Activated CD4-positive, alpha-beta T cell treated with anti-CD3 and anti-CD28 coated beads, Interleukin-2, amount 10 ng/mL, durations not matched to agents 24 days and 14 days (primary cell): ENCODE results near the gene PDPN. TPM values are rescaled to one million over a fixed set of nuclear protein-coding genes. Genes with fewer than 3 reads are reported as not detected.
"Not testable (repeated sequence)": the region's sequence is repeated elsewhere in the genome, so short reads cannot be mapped to it uniquely, and the experiment has no call there.

Source experiments
- DNase-seq: peaks from one replicate; pipeline ENCODE4 v3.0.0; 2022
- H3K27ac Mint-ChIP-seq: one replicate; pipeline ENCODE4 v1.8.0; 2022; ENCODE audit warnings: mild to moderate bottlenecking, mixed read lengths
- H3K27me3 Mint-ChIP-seq: one replicate; pipeline ENCODE4 v1.8.0; 2022; ENCODE audit warnings: mixed read lengths
- H3K36me3 Mint-ChIP-seq: one replicate; pipeline ENCODE4 v1.8.0; 2022; ENCODE audit warnings: low read depth, mild to moderate bottlenecking, mixed read lengths
- H3K4me1 Mint-ChIP-seq: one replicate; pipeline ENCODE4 v1.8.0; 2021; ENCODE audit warnings: mixed read lengths
- H3K4me3 Mint-ChIP-seq: one replicate; pipeline ENCODE4 v1.8.0; 2022; ENCODE audit warnings: mild to moderate bottlenecking, moderate library complexity, mixed read lengths
- H3K9me3 Mint-ChIP-seq: one replicate; pipeline ENCODE4 v1.8.0; 2021; ENCODE audit warnings: mixed read lengths
- intact Hi-C: fragments of 100-400 bp; cut with micrococcal nuclease; formaldehyde crosslinking; loops from one replicate; pipeline ENCODE4 v1.15.1; 2023
- total RNA-seq: library from RNA; stranded (reverse); gene quantifications from 2 replicates; pipeline ENCODE4 v1.2.3, GENCODE V29; 2022

PDPN gene
- total RNA-seq, 1 donor from 2014 or later = not detected

DNA sequence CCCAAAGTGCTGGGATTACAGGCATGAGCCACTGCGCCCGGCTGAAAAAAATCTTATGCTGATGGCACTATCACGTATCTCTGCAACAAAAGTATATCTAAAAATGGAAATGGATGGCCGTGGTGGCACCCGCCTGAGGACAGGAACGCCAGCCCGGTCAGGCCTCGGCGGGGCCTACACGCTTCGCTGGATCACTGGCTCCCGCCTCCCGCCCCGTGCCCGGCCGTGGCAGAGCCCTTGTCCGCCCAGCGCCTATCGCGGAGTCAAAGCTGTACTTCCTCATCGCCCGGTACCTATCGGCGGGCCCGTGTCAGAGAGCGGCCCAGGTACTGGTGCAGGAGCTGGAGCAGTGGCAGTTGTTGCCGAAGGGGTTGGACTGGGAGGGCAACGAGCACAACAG is 28.8 kb upstream of the PDPN start:
- Mint-ChIP-seq H3K4me3 (no peak overlapping the region), H3K27ac (no peak overlapping the region), H3K36me3 (no peaks in the 10 kb centered on the region), H3K9me3 (no peaks in the 10 kb centered on the region), H3K4me1 (no peaks in the 10 kb centered on the region), H3K27me3 (no peaks in the 10 kb centered on the region)
- intact Hi-C loops = no loop called here
- no peak for DNase-seq

DNA sequence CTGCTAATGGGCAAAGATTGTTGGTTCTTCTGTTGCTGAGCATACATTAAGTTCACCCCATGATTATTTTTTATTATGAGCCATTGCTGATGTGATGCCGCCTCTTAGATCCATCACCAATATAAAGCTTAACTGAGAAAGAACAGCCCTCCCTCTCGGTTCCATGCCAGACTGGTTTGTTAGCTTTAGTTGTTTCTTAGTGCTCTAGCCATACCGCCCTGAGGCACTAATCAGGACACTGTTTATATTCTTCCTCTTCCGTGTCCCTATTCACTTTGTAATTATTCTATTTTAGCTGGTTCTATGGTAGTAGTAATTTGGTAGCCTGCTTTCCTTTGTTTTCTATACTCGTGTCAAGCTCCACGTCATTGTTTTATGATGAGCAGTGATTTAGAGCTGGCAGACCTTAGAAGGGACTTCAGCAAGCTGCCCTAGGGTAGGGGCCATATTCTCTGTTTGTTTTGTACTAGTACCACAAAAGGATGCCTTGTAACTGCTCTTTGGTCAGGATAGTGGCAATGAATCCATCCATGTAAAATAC is 27.3 kb upstream of the PDPN start:
- H3K9me3 Mint-ChIP-seq = no peaks in the 10 kb centered on the region
- H3K4me1 Mint-ChIP-seq = no peaks in the 10 kb centered on the region
- H3K27me3 Mint-ChIP-seq = no peaks in the 10 kb centered on the region
- no peak overlapping the region for H3K27ac Mint-ChIP-seq
- H3K36me3 Mint-ChIP-seq = no peaks in the 10 kb centered on the region
- DNase-seq = no peak
- intact Hi-C loops = no loop called here
- H3K4me3 Mint-ChIP-seq = no peak overlapping the region

DNA sequence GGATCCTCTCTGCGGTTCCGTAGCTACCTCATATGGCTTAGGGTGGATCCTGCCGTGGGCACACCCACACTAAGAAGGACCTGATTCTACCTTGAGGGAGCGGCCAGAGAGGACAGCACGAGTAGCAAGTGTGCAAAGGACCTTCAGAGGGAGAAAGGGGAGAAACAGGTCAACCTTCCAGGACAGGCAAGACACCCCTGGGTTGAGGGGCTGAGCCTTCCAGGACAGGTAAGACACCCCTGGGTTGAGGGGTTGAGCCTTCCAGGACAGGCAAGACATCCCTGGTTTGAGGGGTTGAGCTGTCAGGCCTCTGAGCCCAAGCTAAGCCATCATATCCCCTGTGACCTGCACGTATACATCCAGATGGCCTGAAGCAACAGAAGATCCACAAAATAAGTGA is 23.1 kb upstream of the PDPN start:
- intact Hi-C loops = no loop called here
- Mint-ChIP-seq H3K36me3 (no peaks in the 10 kb centered on the region), H3K9me3 (no peaks in the 10 kb centered on the region), H3K4me1 (no peaks in the 10 kb centered on the region), H3K4me3 (no peak overlapping the region), H3K27ac (no peak overlapping the region), H3K27me3 (no peaks in the 10 kb centered on the region)
- no peak for DNase-seq

DNA sequence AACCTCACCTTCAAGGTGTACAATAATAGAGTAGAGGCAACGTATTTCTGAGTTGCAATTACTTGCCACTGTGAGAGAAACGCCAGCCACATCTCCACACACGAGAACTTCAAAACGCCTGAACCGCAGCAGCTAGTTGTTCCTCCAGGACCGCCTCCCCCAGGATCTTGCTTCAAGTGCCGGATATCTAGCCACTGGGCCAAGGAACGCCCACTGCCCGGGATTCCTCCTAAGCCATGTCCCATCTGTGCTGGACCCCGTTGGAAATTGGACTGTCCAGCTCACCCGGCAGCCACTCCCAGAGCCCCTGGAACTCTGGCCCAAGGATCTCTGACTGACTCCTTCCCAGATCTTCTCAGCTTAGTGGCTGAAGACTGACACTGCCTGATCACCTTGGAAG is 20.7 kb upstream of the PDPN start:
- DNase-seq, intact Hi-C loops, H3K27ac Mint-ChIP-seq, H3K4me3 Mint-ChIP-seq, H3K9me3 Mint-ChIP-seq, H3K36me3 Mint-ChIP-seq, H3K4me1 Mint-ChIP-seq, H3K27me3 Mint-ChIP-seq: not testable (repeated sequence)

DNA sequence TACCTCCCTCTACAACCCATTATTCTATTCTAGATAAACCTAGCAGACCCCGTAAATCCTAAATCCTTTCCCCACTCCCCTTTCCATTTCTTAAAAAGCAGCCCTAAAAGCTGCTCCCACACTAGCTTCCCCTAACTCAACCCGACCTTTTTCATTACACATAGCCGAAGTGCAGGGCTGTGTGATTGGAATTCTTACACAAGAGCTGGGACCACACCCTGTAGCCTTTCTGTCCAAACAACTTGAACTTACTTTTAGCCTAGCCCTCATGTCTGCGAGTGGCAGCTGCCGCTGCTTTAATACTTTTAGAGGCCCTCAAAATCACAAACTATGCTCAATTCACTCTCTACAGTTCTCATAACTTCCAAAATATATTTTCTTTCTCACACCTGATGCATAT is 19.6 kb upstream of the PDPN start:
- H3K36me3 Mint-ChIP-seq = no peaks in the 10 kb centered on the region
- intact Hi-C loops = no loop called here
- no peaks in the 10 kb centered on the region for H3K27me3 Mint-ChIP-seq
- H3K27ac Mint-ChIP-seq = no peak overlapping the region
- H3K9me3 Mint-ChIP-seq = no peaks in the 10 kb centered on the region
- DNase-seq = no peak
- H3K4me1 Mint-ChIP-seq = no peaks in the 10 kb centered on the region
- no peak overlapping the region for H3K4me3 Mint-ChIP-seq

DNA sequence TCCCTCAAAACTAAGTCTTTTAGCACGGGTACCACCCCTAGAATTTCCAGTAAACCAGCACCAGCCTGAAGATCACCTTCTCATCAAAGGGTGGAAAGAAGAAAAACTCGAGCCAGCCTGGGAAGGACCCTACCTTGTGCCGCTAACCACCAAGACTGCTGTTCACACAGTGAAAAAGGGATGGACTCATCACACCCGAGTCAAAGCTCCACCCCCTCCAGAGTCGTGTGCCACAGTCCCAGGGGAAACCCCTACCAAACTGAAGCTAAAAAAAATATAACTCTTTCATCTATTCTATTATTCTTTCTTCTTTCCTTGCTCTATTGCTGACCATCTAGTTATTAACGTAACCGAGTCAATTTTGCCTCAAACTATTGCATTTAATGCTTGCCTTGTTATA is 13.2 kb upstream of the PDPN start:
- DNase-seq, H3K36me3 Mint-ChIP-seq, H3K4me3 Mint-ChIP-seq, H3K4me1 Mint-ChIP-seq, H3K27ac Mint-ChIP-seq, H3K9me3 Mint-ChIP-seq, H3K27me3 Mint-ChIP-seq, intact Hi-C loops: not testable (repeated sequence)

DNA sequence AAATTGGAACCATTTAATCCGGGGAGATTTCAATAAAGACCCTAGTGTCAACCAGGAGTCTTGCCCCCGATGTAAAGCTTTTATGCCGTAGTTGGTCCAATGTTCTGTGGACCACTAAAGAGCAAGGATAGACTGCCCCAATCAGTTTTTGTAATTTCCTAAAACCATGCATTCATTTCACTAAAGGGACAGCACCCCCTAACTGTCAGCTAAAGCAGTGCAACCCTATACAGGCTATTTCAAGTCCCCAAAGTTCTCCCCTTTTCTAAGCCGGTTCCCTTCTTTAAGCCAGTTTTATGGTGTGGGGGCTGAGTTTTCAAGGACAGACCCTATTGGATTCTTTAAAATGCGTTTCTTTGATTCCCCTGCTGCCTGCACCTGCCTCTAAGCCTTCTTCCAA is 12.7 kb upstream of the PDPN start:
- no peak for DNase-seq
- Mint-ChIP-seq H3K4me1 (no peaks in the 10 kb centered on the region), H3K27ac (no peak overlapping the region), H3K9me3 (no peaks in the 10 kb centered on the region), H3K4me3 (no peak overlapping the region), H3K36me3 (no peaks in the 10 kb centered on the region), H3K27me3 (peaks cover 6% of the 10 kb centered on the region)
- intact Hi-C loops = no loop called here

DNA sequence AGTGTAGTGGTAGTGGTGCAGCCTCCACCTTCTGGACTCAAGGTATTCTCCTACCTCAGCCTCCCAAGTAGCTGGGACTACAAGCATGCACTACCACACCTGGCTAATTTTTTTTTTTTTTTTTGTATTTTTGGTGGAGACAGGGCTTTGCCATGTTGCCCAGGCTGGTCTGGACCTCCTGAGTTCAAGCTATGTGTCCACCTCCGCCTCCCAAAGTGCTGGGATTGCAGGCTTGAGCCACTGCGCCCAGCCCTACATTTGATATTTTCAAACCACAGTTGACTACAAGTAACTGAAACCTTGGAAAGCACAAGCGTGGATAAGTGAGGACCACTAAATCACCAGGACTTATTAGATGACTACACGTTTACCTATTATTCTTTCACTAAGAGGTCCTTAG is 10.0 kb upstream of the PDPN start:
- intact Hi-C loops = no loop called here
- H3K4me1 Mint-ChIP-seq = no peaks in the 10 kb centered on the region
- no peaks in the 10 kb centered on the region for H3K9me3 Mint-ChIP-seq
- peaks cover 6% of the 10 kb centered on the region for H3K27me3 Mint-ChIP-seq
- no peak overlapping the region for H3K27ac Mint-ChIP-seq
- no peaks in the 10 kb centered on the region for H3K36me3 Mint-ChIP-seq
- no peak for DNase-seq
- H3K4me3 Mint-ChIP-seq = no peak overlapping the region

DNA sequence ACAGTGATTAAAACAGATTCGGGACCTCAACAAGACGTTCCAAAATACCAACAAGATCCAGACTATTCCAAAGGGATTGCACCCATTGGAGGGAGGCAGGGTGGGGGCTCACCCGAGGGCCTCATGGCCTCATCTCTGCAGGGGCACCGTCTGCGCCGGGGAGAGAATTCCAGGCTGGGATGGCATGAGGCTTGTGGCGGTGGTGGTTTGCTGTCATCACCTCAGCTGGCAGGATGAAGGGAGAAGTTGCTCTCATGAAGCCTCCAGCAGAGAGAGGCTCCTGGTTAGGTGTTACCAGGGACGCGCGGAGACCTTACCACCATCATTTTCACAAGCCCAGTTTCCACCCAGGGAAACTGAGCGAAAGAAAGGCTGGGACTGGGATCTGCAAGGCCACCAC is 6.7 kb upstream of the PDPN start:
- Mint-ChIP-seq H3K4me3 (no peak overlapping the region), H3K27ac (no peak overlapping the region), H3K36me3 (no peaks in the 10 kb centered on the region), H3K27me3 (peaks cover 12% of the 10 kb centered on the region), H3K9me3 (no peaks in the 10 kb centered on the region), H3K4me1 (no peaks in the 10 kb centered on the region)
- DNase-seq = no peak
- intact Hi-C loops = no loop called here

DNA sequence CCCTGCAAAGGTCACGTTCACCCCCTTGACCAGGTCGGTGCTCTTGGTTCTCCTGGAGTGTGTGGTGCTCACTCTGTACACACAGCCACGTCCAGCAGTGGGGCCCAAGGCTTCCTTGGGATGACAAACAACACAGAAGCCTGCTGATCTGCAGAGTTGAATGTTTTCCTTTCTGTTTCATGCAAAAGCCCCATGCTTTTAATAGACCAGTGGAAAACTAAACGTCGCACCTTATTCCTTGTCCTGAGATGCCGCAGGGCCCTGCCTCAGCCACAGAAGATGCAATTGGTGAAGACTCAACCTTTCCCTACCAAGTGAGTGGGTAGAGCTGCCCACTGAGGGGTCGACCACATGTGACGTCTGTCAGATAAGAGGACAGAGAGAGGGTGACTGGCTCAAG is 5.8 kb upstream of the PDPN start:
- intact Hi-C loops = no loop called here
- Mint-ChIP-seq H3K36me3 (no peaks in the 10 kb centered on the region), H3K27me3 (peaks cover 22% of the 10 kb centered on the region), H3K4me3 (no peak overlapping the region), H3K4me1 (no peaks in the 10 kb centered on the region), H3K9me3 (no peaks in the 10 kb centered on the region), H3K27ac (no peak overlapping the region)
- DNase-seq = no peak

DNA sequence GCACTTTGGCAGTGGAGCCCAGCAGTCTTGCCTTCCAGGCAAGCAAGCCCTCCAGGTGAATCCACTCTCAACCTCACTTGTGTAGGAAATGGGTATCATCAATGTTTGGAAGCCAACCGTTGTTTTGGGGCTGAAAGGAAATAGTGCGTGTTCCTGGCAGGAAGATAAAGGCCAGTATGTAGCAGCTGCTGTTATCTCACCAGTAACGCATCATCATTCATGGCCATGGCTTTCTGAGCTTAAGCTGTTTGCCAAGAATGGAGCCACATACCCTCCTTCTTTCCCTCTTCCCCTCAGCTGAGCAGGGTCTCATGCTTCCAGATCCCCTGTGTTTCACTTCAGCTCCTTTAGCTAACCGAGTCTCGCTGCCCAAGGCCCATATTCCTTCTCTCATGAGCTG is 2.2 kb upstream of the PDPN start:
- no peak overlapping the region for H3K4me3 Mint-ChIP-seq
- no peak for DNase-seq
- no peaks in the 10 kb centered on the region for H3K4me1 Mint-ChIP-seq
- intact Hi-C loops = no loop called here
- no peak overlapping the region for H3K27ac Mint-ChIP-seq
- peaks cover 48% of the 10 kb centered on the region for H3K27me3 Mint-ChIP-seq
- H3K9me3 Mint-ChIP-seq = no peaks in the 10 kb centered on the region
- H3K36me3 Mint-ChIP-seq = no peaks in the 10 kb centered on the region

DNA sequence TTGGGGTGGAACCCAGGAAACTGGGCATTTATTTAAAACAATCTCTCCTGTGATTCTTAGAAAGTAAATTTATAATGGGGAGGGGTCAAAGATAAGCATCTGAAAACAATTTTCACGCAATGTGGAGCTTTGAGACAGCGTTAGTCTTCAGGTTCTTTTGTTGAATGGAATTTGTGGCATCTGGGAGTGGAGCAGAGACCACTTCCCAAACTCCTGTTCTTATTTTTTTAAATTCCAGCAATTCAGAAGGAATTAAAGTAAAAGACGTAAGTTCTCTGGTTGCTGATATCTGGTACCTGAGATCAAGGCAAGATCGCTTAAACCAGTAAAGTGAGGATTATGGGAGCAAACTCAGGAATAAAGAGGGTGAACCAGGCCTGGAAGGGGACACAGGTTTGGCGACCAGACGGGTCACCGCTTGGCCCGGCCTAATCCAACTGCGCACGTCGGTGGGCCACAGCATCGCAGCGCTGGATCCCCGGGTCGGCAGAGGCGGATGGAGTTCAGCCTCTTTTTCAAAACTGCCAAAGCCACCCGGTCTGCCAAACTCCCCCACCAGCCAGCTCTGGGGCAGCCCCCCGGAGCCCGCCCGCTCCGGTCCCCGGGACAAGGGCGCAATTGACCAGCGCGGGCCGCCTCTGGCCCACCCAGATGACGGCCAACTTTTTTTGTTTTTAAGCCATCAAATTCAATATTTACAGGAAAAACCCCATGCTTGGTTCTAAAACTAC is 754 bp upstream of the PDPN start:
- peaks cover 49% of the 10 kb centered on the region for H3K27me3 Mint-ChIP-seq
- no peak overlapping the region for H3K4me3 Mint-ChIP-seq
- no peaks in the 10 kb centered on the region for H3K9me3 Mint-ChIP-seq
- no peaks in the 10 kb centered on the region for H3K4me1 Mint-ChIP-seq
- no peaks in the 10 kb centered on the region for H3K36me3 Mint-ChIP-seq
- no peak for DNase-seq
- intact Hi-C loops = no loop called here
- H3K27ac Mint-ChIP-seq = no peak overlapping the region

DNA sequence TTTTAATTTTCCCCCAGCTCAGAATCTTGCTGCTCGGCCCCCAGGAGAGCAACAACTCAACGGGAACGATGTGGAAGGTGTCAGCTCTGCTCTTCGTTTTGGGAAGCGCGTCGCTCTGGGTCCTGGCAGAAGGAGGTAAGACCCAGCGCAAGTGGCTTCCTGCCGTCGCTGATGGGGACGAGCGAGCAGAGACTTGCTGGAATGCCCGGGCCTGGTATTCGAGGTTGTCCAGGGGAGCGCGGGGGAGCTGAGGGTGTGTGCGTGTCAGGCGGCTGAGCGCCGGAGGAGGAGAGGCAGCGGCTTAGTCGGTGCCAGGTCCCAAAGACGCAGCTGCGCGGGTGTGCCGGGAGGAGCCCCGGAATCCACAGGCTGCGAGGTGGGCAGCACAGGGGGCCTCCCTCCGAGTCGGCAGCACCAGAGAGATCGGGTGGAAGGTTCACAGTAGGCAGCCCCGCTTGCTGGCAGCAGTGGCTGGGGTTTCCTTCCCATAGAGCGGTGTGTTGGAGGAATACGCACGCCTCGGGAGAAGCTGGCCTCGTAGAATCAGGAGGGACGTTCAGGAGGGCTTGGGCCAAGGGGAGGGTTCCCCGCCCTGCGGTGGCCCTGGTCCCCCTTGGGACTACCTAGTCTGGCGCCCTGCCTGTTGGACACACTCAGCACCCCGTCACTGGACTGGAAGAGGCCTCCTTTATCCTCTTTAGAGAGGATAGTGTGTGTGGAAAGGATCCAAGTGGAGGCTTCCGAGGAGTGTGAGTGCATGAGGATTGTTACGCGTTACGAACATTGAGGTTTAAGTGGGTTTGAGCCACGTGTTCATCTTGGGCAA is 547 bp downstream of the PDPN start:
- Mint-ChIP-seq H3K27ac (no peak overlapping the region), H3K27me3 (peaks cover 49% of the 10 kb centered on the region), H3K4me1 (no peaks in the 10 kb centered on the region), H3K36me3 (no peaks in the 10 kb centered on the region), H3K4me3 (no peak overlapping the region), H3K9me3 (no peaks in the 10 kb centered on the region)
- DNase-seq = no peak
- intact Hi-C loops = no loop called here

DNA sequence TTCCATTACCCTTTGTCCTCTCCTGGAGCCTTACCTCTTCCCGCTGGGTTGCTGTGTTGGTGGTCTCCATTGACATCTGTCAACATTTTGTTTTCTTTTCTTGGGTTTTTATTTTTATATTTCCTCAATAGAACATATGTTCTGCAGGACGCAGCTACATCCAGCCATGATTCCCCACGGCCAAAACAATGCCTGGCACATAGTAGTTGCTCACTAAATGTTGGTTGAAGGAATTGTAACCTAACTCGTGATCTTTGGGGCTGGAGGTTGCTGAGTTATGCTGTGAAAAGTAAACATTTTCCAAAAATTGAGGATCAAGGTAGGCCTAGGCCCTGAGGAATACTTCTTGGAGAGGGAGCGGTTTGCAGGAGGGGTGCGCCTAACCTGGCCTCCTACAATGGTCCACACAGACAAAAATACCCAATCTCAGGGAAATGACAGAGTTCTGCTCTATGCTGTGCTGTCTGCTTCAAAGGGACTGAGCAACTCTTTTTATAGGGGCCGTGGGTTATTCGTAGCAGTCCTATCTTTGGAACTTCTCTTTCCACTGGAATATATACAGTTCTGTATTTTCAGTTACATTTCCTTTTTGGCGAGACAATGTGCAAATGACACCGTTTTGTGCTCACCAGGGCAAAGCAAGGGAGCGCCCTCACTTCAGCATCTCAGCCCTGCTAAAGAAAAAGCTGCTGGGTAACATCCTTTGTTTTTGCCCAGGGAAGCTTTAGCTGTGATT is 1.4 kb downstream of the PDPN start:
- Mint-ChIP-seq H3K4me1 (no peaks in the 10 kb centered on the region), H3K27ac (no peak overlapping the region), H3K4me3 (no peak overlapping the region), H3K36me3 (no peaks in the 10 kb centered on the region), H3K27me3 (peaks cover 45% of the 10 kb centered on the region), H3K9me3 (no peaks in the 10 kb centered on the region)
- DNase-seq = no peak
- intact Hi-C loops = no loop called here
